ENCODE measurements around the gene TAF1B.

TAF1B gene

GRCh38 chr2:9895669-9896590 is 52.7 kb downstream of the TAF1B start:
- Histone ChIP-seq H3K36me3 (ENCODE audit: control insufficient read depth in 4 of 4, insufficient read depth in 4 of 4, low read length in 3 of 4) (peaks cover 0 to 7% (median 3%) of the 10 kb centered on the region in 4 experiments), H3K4me1 (ENCODE audit: control extremely low read depth in 1 of 4, control insufficient read depth in 4 of 4, insufficient read depth in 4 of 4, low read length in 3 of 4) (peaks cover 0 to 13% (median 0%) of the 10 kb centered on the region in 4 experiments), H3K27ac (ENCODE audit: insufficient read depth in 1 of 2, low read depth in 1 of 2, low read length in 2 of 2, poor library complexity in 1 of 2, severe bottlenecking in 2 of 2) (no peak overlapping the region), H3K9me3 (ENCODE audit: control extremely low read depth in 1 of 5, control insufficient read depth in 4 of 5, insufficient read depth in 2 of 5, low read depth in 1 of 5, low read length in 4 of 5) (no peaks in the 10 kb centered on the region), H3K4me3 (ENCODE audit: control insufficient read depth in 1 of 7, extremely low read depth in 1 of 7, insufficient read depth in 4 of 7, low read depth in 2 of 7, low read length in 6 of 7) (no peak overlapping the region), H3K27me3 (replicated peaks in 2 of 5; ENCODE audit: control insufficient read depth in 4 of 5, insufficient read depth in 5 of 5, low read length in 4 of 5) (no peaks in the 10 kb centered on the region)
- no CpG with 5 or more reads among the region's 7 CpGs for whole genome bisulfite sequencing (ENCODE audit: insufficient coverage)
- DNase-seq, result peak in 1 of 3 donors; percentile 5
- POLR2A ChIA-PET, result interaction anchor here (0.6 kb wide), 1 partner anchor 10 kb away, joined by 6 read pairs; no protein-coding TSS in a partner anchor
- CTCF ChIA-PET, result no interaction called here

GRCh38 chr2:9897331-9897737 is 54.1 kb downstream of the TAF1B start:
- Histone ChIP-seq H3K36me3 (ENCODE audit: control insufficient read depth in 4 of 4, insufficient read depth in 4 of 4, low read length in 3 of 4) (peaks cover 0 to 2% (median under 1%) of the 10 kb centered on the region in 4 experiments), H3K4me1 (ENCODE audit: control extremely low read depth in 1 of 4, control insufficient read depth in 4 of 4, insufficient read depth in 4 of 4, low read length in 3 of 4) (peaks cover 0 to 13% (median 0%) of the 10 kb centered on the region in 4 experiments), H3K27me3 (replicated peaks in 2 of 5; ENCODE audit: control insufficient read depth in 4 of 5, insufficient read depth in 5 of 5, low read length in 4 of 5) (no peaks in the 10 kb centered on the region), H3K9me3 (ENCODE audit: control extremely low read depth in 1 of 5, control insufficient read depth in 4 of 5, insufficient read depth in 2 of 5, low read depth in 1 of 5, low read length in 4 of 5) (no peaks in the 10 kb centered on the region), H3K27ac (ENCODE audit: insufficient read depth in 1 of 2, low read depth in 1 of 2, low read length in 2 of 2, poor library complexity in 1 of 2, severe bottlenecking in 2 of 2) (no peak overlapping the region), H3K4me3 (ENCODE audit: control insufficient read depth in 1 of 7, extremely low read depth in 1 of 7, insufficient read depth in 4 of 7, low read depth in 2 of 7, low read length in 6 of 7) (no peak overlapping the region)
- peak in 2 of 3 donors; percentile 17 to 20 for DNase-seq
- 100% methylated on average over 1 of the region's 3 CpGs for WGBS (ENCODE audit: insufficient coverage)
- ChIA-PET CTCF (no interaction called here), POLR2A (no interaction called here)

- ChIA-PET CTCF (no interaction called here), POLR2A (no interaction called here)
- H3K4me3 ChIP-seq (ENCODE audit: control insufficient read depth in 1 of 7, extremely low read depth in 1 of 7, insufficient read depth in 4 of 7, low read depth in 2 of 7, low read length in 6 of 7), result no peak overlapping the region
- peaks cover 0 to 13% (median 0%) of the 10 kb centered on the region in 4 experiments for H3K4me1 ChIP-seq (ENCODE audit: control extremely low read depth in 1 of 4, control insufficient read depth in 4 of 4, insufficient read depth in 4 of 4, low read length in 3 of 4)
- no peak overlapping the region for H3K27ac ChIP-seq (ENCODE audit: insufficient read depth in 1 of 2, low read depth in 1 of 2, low read length in 2 of 2, poor library complexity in 1 of 2, severe bottlenecking in 2 of 2)
- no CpG with 5 or more reads among the region's 2 CpGs for WGBS (ENCODE audit: insufficient coverage)
- DNase-seq, result no peak
- H3K27me3 ChIP-seq (replicated peaks in 2 of 5; ENCODE audit: control insufficient read depth in 4 of 5, insufficient read depth in 5 of 5, low read length in 4 of 5), result no peaks in the 10 kb centered on the region
- no peaks in the 10 kb centered on the region for H3K9me3 ChIP-seq (ENCODE audit: control extremely low read depth in 1 of 5, control insufficient read depth in 4 of 5, insufficient read depth in 2 of 5, low read depth in 1 of 5, low read length in 4 of 5)
- no peaks in the 10 kb centered on the region for H3K36me3 ChIP-seq (ENCODE audit: control insufficient read depth in 4 of 4, insufficient read depth in 4 of 4, low read length in 3 of 4)
Observed at GRCh38 chr2:9897846-9898245, 54.6 kb downstream of the TAF1B start.

GRCh38 chr2:9905413-9905812 is 62.1 kb downstream of the TAF1B start:
- POLR2A ChIA-PET, result interaction anchor here (0.7 kb wide), 1 partner anchor 18 kb away, joined by 3 read pairs; no protein-coding TSS in a partner anchor
- H3K27ac ChIP-seq (ENCODE audit: insufficient read depth in 1 of 2, low read depth in 1 of 2, low read length in 2 of 2, poor library complexity in 1 of 2, severe bottlenecking in 2 of 2), result no peak overlapping the region
- CTCF ChIA-PET, result no interaction called here

GRCh38 chr2:9907402-9907801 is 64.1 kb downstream of the TAF1B start:
- 100% methylated on average over 6 of the region's 7 CpGs for WGBS (ENCODE audit: insufficient coverage)
- H3K36me3 ChIP-seq (ENCODE audit: control insufficient read depth in 4 of 4, insufficient read depth in 4 of 4, low read length in 3 of 4), result peaks cover 0 to 9% (median 5%) of the 10 kb centered on the region in 4 experiments
- peaks cover 0 to 3% (median 0%) of the 10 kb centered on the region in 4 experiments for H3K4me1 ChIP-seq (ENCODE audit: control extremely low read depth in 1 of 4, control insufficient read depth in 4 of 4, insufficient read depth in 4 of 4, low read length in 3 of 4)
- no peak overlapping the region for H3K4me3 ChIP-seq (ENCODE audit: control insufficient read depth in 1 of 7, extremely low read depth in 1 of 7, insufficient read depth in 4 of 7, low read depth in 2 of 7, low read length in 6 of 7)
- ChIA-PET POLR2A (no interaction called here), CTCF (no interaction called here)
- no peaks in the 10 kb centered on the region for H3K27me3 ChIP-seq (replicated peaks in 2 of 5; ENCODE audit: control insufficient read depth in 4 of 5, insufficient read depth in 5 of 5, low read length in 4 of 5)
- DNase-seq, result no peak
- no peaks in the 10 kb centered on the region for H3K9me3 ChIP-seq (ENCODE audit: control extremely low read depth in 1 of 5, control insufficient read depth in 4 of 5, insufficient read depth in 2 of 5, low read depth in 1 of 5, low read length in 4 of 5)
- no peak overlapping the region for H3K27ac ChIP-seq (ENCODE audit: insufficient read depth in 1 of 2, low read depth in 1 of 2, low read length in 2 of 2, poor library complexity in 1 of 2, severe bottlenecking in 2 of 2)

More at GRCh38 chr2:9905413-9905812, 62.1 kb downstream of the TAF1B start:
- no peak overlapping the region for H3K4me3 ChIP-seq (ENCODE audit: control insufficient read depth in 1 of 7, extremely low read depth in 1 of 7, insufficient read depth in 4 of 7, low read depth in 2 of 7, low read length in 6 of 7)
- peaks cover 0 to 3% (median 0%) of the 10 kb centered on the region in 4 experiments for H3K4me1 ChIP-seq (ENCODE audit: control extremely low read depth in 1 of 4, control insufficient read depth in 4 of 4, insufficient read depth in 4 of 4, low read length in 3 of 4)
- WGBS (ENCODE audit: insufficient coverage), result no CpG with 5 or more reads among the region's 1 CpG
- DNase-seq, result no peak
- no peaks in the 10 kb centered on the region for H3K9me3 ChIP-seq (ENCODE audit: control extremely low read depth in 1 of 5, control insufficient read depth in 4 of 5, insufficient read depth in 2 of 5, low read depth in 1 of 5, low read length in 4 of 5)
- H3K36me3 ChIP-seq (ENCODE audit: control insufficient read depth in 4 of 4, insufficient read depth in 4 of 4, low read length in 3 of 4), result peaks cover 0 to 7% (median 2%) of the 10 kb centered on the region in 4 experiments
- no peaks in the 10 kb centered on the region for H3K27me3 ChIP-seq (replicated peaks in 2 of 5; ENCODE audit: control insufficient read depth in 4 of 5, insufficient read depth in 5 of 5, low read length in 4 of 5)

- no CpG with 5 or more reads among the region's 1 CpG for WGBS (ENCODE audit: insufficient coverage)
- H3K4me1 ChIP-seq (ENCODE audit: control extremely low read depth in 1 of 4, control insufficient read depth in 4 of 4, insufficient read depth in 4 of 4, low read length in 3 of 4), result peaks cover 0 to 3% (median 0%) of the 10 kb centered on the region in 4 experiments
- no peaks in the 10 kb centered on the region for H3K9me3 ChIP-seq (ENCODE audit: control extremely low read depth in 1 of 5, control insufficient read depth in 4 of 5, insufficient read depth in 2 of 5, low read depth in 1 of 5, low read length in 4 of 5)
- no peak overlapping the region for H3K27ac ChIP-seq (ENCODE audit: insufficient read depth in 1 of 2, low read depth in 1 of 2, low read length in 2 of 2, poor library complexity in 1 of 2, severe bottlenecking in 2 of 2)
- CTCF ChIA-PET, result interaction anchor here (0.9 kb wide), 1 partner anchor 15 kb away, joined by 3 read pairs; no protein-coding TSS in a partner anchor
- no peaks in the 10 kb centered on the region for H3K27me3 ChIP-seq (replicated peaks in 2 of 5; ENCODE audit: control insufficient read depth in 4 of 5, insufficient read depth in 5 of 5, low read length in 4 of 5)
- POLR2A ChIA-PET, result no interaction called here
- no peak overlapping the region for H3K4me3 ChIP-seq (ENCODE audit: control insufficient read depth in 1 of 7, extremely low read depth in 1 of 7, insufficient read depth in 4 of 7, low read depth in 2 of 7, low read length in 6 of 7)
- DNase-seq, result no peak
- peaks cover 3 to 9% (median 8%) of the 10 kb centered on the region in 4 experiments for H3K36me3 ChIP-seq (ENCODE audit: control insufficient read depth in 4 of 4, insufficient read depth in 4 of 4, low read length in 3 of 4)
Observed at GRCh38 chr2:9908639-9909038, 65.4 kb downstream of the TAF1B start.

- peak in 2 of 3 donors; percentile 23 to 34 for DNase-seq
- Histone ChIP-seq H3K36me3 (ENCODE audit: control insufficient read depth in 4 of 4, insufficient read depth in 4 of 4, low read length in 3 of 4) (peaks cover 5 to 11% (median 8%) of the 10 kb centered on the region in 4 experiments), H3K27me3 (replicated peaks in 2 of 5; ENCODE audit: control insufficient read depth in 4 of 5, insufficient read depth in 5 of 5, low read length in 4 of 5) (no peaks in the 10 kb centered on the region), H3K27ac (ENCODE audit: insufficient read depth in 1 of 2, low read depth in 1 of 2, low read length in 2 of 2, poor library complexity in 1 of 2, severe bottlenecking in 2 of 2) (no peak overlapping the region), H3K9me3 (ENCODE audit: control extremely low read depth in 1 of 5, control insufficient read depth in 4 of 5, insufficient read depth in 2 of 5, low read depth in 1 of 5, low read length in 4 of 5) (no peaks in the 10 kb centered on the region), H3K4me1 (ENCODE audit: control extremely low read depth in 1 of 4, control insufficient read depth in 4 of 4, insufficient read depth in 4 of 4, low read length in 3 of 4) (peaks cover 0 to 3% (median 0%) of the 10 kb centered on the region in 4 experiments), H3K4me3 (ENCODE audit: control insufficient read depth in 1 of 7, extremely low read depth in 1 of 7, insufficient read depth in 4 of 7, low read depth in 2 of 7, low read length in 6 of 7) (no peak overlapping the region)
- CTCF ChIA-PET, result interaction anchor here (0.9 kb wide), 1 partner anchor 14 kb away, joined by 3 read pairs; no protein-coding TSS in a partner anchor
- POLR2A ChIA-PET, result no interaction called here
- WGBS (ENCODE audit: insufficient coverage), result 100% methylated on average over 1 of the region's 2 CpGs
Observed at GRCh38 chr2:9909106-9909505, 65.8 kb downstream of the TAF1B start.
